Uterus (tissue), 2 donors: ENCODE results near the gene DNTT.

Experiments used
- CTCF ChIP-seq, 4 experiments: fragments of 200-600 bp in 2 of 4; fragments of 450-650 bp in 2 of 4; sonication (generic) in 2 of 4; IDR thresholded peaks; one replicate each; pipeline ENCODE4 v1.5.1; 2016 to 2019; ENCODE audit warnings: antibody characterized with exemption in 4 of 4, mild to moderate bottlenecking in 2 of 4, moderate library complexity in 1 of 4
- POLR2A ChIP-seq, 2 donors: fragments of 450-650 bp; IDR thresholded peaks; one replicate each; pipeline ENCODE4 v1.6.1; 2016; ENCODE audit warnings: antibody characterized with exemption in 2 of 2, mild to moderate bottlenecking in 1 of 2, moderate library complexity in 1 of 2

DNA sequence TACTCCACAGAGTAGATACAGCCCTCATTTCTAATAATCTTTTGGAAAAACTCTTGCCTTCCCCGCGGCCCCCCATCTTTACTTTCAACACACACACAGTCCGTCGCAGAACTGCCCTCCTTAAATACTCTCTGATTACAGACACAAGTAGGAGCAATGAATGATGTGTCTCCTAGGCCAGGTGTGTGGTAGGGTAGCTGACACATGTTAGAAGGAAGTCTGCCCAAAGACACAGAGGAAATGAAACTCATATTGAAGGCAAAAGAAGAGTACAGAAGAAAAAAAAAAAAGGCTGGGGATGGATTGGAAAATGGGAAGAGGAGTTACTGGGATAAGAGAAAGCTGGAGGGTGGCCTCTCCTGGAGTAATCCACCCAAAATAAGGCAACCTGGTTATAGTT, 39.9 kb downstream of the DNTT start:
- TF ChIP-seq POLR2A (IDR thresholded peaks at IDR 0.05): no peak
- no peak for TF ChIP-seq CTCF (IDR thresholded peaks at IDR 0.05)
